H1 (cell line): ENCODE results near the gene SANBR. TPM values are rescaled to one million over a fixed set of nuclear protein-coding genes. Genes with fewer than 3 reads are reported as not detected.

Source experiments
- BCL11A ChIP-seq, 2 experiments: IDR thresholded peaks; one replicate each; pipeline ENCODE4 v1.6.1; 2011; ENCODE audit warnings: low read depth in 2 of 2, low read length in 2 of 2, mild to moderate bottlenecking in 2 of 2
- CBX8 ChIP-seq: fragments of 300-800, 300-1000 bp; sonication (generic); IDR thresholded peaks from 2 replicates; pipeline ENCODE4 v1.7.1; 2016; ENCODE audit warnings: low read depth, low read length, borderline replicate concordance
- CHD7 ChIP-seq: fragments of 300-600 bp; sonication (generic); IDR thresholded peaks from 2 replicates; pipeline ENCODE4 v1.7.1; 2012; ENCODE audit warnings: low read length, moderate library complexity, mild to moderate bottlenecking, inconsistent platforms; ENCODE audit not compliant: insufficient replicate concordance
- CREB1 ChIP-seq: IDR thresholded peaks from 2 replicates; pipeline ENCODE4 v1.6.1; 2012; ENCODE audit warnings: inconsistent platforms
- CTBP2 ChIP-seq: IDR thresholded peaks from 2 replicates; pipeline ENCODE4 v1.7.0; 2011; ENCODE audit warnings: borderline replicate concordance, mild to moderate bottlenecking, moderate library complexity, mixed read lengths, low read length; ENCODE audit not compliant: insufficient read depth, insufficient read length
- EZH2 ChIP-seq: fragments of 200-600 bp; sonication (generic); IDR thresholded peaks from 2 replicates; pipeline ENCODE4 v1.7.1; 2012; ENCODE audit warnings: low read depth, mild to moderate bottlenecking, moderate library complexity, low read length, inconsistent platforms; ENCODE audit not compliant: severe bottlenecking
- GTF2F1 ChIP-seq: IDR thresholded peaks from 2 replicates; pipeline ENCODE4 v1.6.1; 2012; ENCODE audit warnings: low read depth, low read length, improper control_type of control experiment, borderline replicate concordance
- JUND ChIP-seq: IDR thresholded peaks from 2 replicates; pipeline ENCODE4 v1.6.1; 2011; ENCODE audit warnings: mild to moderate bottlenecking, improper control_type of control experiment, low read length
- SAP30 ChIP-seq: fragments of 300-600 bp; sonication (generic); IDR thresholded peaks from 2 replicates; pipeline ENCODE4 v1.7.1; 2012; ENCODE audit warnings: low read length, moderate library complexity, mild to moderate bottlenecking, inconsistent platforms; ENCODE audit not compliant: insufficient read depth, insufficient replicate concordance
- polyA plus RNA-seq, 7 experiments: library from polyadenylated mRNA; depleted of rRNA in 3 of 7; stranded (reverse) in 5 of 7; unstranded in 2 of 7; fragments of >200 nt in 5 of 7; fragments of 200-250 nt in 2 of 7; gene quantifications; 1 replicate in 5 of 7; 2 replicates in 1 of 7; 4 replicates in 1 of 7; pipeline versions ENCODE4 v1.2.1 to v1.2.3, GENCODE V29; 2011 to 2013; ENCODE audit warnings: missing spikeins in 2 of 7, mixed read lengths in 2 of 7
- total RNA-seq: library from RNA; stranded (reverse); fragmentation: NEBNext Ultra II Directional; extraction: Animal tissue kit (Norgen Biotek cat#: 25700); gene quantifications from 2 replicates; pipeline ENCODE4 v1.2.1, GENCODE V29; 2021

Gene SANBR
- total and polyA plus RNA-seq, 2 of the 8 experiments (the other 6 are each of a cell fraction or from before 2014, with no cell fraction given) = 3.4 to 12.1 TPM

GRCh38 chr2:61016392-61017002 is 49.2 kb upstream of the SANBR start (continued):
- TF ChIP-seq CTBP2 (no peak), CBX8 (no peak), JUND (no peak), GTF2F1 (no peak), EZH2 (peak; percentile 21), CHD7 (no peak), CREB1 (no peak), SAP30 (peak; percentile 30), BCL11A (IDR thresholded peaks at IDR 0.05; ENCODE audit: low read depth in 2 of 2, low read length in 2 of 2) (no peak)
